ENCODE results near the gene GOLGA6D.
"Not testable (repeated sequence)": the region's sequence is repeated elsewhere in the genome, so short reads cannot be mapped to it uniquely, and the experiment has no call there.

Gene GOLGA6D

GRCh38 chr15:75333654-75334419, 51.2 kb downstream of the GOLGA6D start:
- not testable (repeated sequence) for DNase-seq

- no peak for DNase-seq
Observed at GRCh38 chr15:75335313-75335704, 52.7 kb downstream of the GOLGA6D start.

GRCh38 chr15:75335705-75336355, 53.2 kb downstream of the GOLGA6D start, which contains the start of gene COMMD4:
Gene COMMD4 (plus strand): TSS chr15:75336063. CDS start chr15:75336090, 27 bp downstream.
- DNase-seq: peak; percentile 89 to 97

- no peak for DNase-seq
Observed at GRCh38 chr15:75338661-75339240, 56.1 kb downstream of the GOLGA6D start.

GRCh38 chr15:75339531-75340240, 57.1 kb downstream of the GOLGA6D start:
- no peak for DNase-seq

GRCh38 chr15:75342221-75342620, 59.6 kb downstream of the GOLGA6D start:
- no peak for DNase-seq

GRCh38 chr15:75343953-75344352, 61.3 kb downstream of the GOLGA6D start:
- not testable (repeated sequence) for DNase-seq
